ENCODE data around the gene RBM4B.

Gene RBM4B

GRCh38 chr11:66706989-66707388 is 29.3 kb upstream of the RBM4B start:
- no peak for DNase-seq

DNA sequence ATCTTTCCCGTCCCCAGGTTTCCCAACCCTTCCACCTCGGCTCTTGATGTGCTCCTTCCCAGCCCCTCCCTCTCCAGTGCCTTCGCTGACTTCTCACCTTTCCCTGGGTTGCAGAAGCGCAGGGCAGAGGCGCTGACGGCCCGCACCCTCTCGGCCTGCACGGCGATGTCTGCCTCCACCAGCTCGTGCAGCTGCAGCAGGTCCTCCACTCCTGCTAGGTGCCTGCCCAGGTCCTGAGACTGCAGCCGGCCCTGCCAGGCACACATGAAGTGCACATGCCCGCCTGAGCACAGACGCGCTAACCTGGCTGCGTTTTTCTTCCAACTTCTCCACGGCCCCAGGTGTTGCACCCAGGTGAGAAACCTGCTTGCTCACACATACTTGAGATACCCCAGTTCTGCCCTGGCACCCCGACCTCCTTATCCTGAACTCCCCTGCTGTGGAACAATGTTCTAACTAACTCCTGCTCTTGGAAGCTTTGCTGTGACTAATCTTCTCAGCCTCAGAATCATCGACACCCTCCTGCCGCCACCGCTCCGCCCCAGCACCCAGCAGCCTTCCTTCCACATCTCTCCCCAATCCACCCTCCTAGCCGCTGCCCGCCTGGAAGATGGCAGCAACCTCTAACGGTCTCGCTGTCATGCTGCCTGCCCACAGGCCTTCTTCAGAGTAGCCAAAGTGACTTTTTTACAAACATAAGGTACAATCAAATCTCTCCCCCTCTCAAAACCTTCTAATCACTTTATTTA is 28.1 kb upstream of the RBM4B start:
- DNase-seq: no peak

GRCh38 chr11:66704659-66705360 is 27.1 kb upstream of the RBM4B start:
- no peak for DNase-seq

DNA sequence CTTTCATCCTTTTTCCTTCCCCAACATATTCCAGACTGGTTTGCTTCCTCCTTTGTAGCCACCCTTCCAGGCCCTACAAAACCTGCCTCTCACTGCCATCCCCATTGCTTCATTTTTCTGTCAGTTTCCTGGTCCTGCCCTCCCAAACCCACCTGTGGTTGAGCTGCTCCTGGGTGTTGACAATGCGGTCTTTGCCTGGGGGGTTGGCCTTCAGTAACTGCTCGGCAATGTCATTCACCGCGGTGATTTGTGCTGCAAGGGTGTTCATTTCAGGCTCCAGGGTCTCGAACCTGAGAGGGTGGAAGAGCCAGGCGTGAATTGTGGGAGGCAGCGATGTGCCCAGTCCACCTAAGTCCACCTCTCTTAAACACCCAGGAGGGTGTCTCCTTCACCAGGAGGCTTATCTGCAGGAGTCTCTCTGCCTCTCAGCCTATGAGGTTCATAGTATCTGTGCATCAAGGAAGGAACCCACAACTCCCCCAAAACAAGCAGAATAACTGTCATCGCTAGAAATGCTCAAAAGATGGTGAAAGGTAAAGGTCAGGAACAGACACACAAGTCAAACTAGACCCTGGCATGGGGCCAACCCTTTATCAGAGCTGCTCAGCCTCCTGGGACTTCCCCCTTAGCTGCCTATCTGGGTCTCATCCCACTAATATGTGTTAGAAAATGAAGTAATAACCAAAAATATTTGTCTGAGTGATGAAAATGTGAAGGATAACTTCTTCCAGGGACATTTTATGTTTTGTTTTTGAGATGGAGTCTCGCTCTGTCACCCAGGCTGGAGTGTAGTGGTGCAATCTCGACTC is 23.9 kb upstream of the RBM4B start:
- no peak for DNase-seq

DNA sequence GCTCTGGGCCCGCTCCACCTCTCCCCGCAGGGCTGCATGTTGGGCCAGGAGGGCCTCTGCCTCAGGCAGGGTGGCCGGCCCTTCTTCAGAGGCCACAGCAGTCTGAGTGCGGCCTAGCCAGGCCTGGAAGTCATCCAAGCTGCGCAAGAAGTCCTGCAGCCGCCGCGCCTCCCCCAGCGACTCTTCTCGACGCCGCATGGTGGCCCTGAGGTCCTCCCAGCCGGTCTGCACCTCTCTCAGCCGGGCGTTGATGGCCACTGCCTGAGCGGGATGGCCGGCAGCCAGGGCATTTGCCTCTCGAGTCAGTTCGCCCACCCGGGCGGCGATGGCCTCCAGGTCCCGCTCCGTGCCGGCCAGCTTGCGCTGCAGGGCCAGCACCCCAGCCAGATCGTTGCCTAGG is 23.1 kb upstream of the RBM4B start:
- DNase-seq: no peak

GRCh38 chr11:66700337-66700736 is 22.6 kb upstream of the RBM4B start:
- no peak for DNase-seq

GRCh38 chr11:66698491-66698890 is 20.8 kb upstream of the RBM4B start:
- no peak for DNase-seq

- no peak for DNase-seq
Measured at GRCh38 chr11:66697988-66698387, 20.3 kb upstream of the RBM4B start.

GRCh38 chr11:66696146-66696545 is 18.5 kb upstream of the RBM4B start:
- DNase-seq: no peak

- DNase-seq: peak; percentile 86
Measured at GRCh38 chr11:66694732-66695207, 17.1 kb upstream of the RBM4B start.

DNA sequence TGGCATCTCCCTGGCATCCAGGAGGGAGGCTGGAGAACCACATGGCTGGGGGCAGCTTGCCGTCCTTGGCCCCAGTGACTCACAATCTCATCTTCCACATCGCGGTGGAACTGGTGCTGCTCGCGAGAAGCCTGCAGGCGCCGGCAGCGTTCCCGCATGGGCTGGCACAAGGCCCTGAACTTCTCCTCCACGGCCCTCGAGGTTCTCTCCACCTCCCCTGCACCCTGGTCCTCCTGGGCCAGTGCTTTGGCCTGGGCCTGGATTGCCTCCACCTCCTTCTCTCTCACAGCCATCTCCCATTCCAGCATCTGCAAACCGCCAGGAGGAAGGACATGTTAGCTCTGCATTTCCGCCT is 16.3 kb upstream of the RBM4B start:
- no peak for DNase-seq

DNA sequence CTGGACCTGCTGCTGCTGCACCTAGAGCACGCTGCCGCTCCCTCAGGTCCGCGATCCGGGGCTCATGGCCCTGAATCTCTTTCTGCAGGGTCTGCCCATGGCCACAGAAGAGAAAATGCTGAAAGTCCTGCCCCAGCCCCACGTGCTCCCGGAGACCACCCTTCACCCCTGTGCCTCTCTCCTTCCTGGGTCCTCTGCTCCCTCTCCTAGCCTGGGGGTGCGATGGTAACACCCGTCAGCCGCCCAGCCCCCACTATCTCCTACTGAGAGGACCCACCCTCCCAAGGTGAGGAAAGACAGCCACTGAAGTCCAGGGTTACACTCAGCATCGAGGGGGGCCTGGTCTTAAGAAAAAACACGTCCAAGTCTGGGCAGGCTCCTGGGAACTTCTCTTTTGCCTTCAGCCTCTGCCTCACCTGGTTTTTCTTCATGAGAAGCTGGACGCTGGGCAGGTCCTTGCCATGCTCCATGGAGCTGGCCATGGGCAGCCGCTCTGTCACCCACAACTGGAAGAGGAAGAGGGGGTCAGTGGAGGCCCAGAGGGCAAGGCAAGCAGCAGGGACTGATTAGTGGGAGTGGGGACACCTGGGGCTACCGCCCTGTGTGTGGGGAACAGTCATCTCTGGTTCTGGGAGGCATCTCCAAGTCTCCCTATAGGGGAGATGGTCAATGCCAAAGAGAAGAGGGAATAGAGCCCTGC is 15.8 kb upstream of the RBM4B start:
- no peak for DNase-seq

DNA sequence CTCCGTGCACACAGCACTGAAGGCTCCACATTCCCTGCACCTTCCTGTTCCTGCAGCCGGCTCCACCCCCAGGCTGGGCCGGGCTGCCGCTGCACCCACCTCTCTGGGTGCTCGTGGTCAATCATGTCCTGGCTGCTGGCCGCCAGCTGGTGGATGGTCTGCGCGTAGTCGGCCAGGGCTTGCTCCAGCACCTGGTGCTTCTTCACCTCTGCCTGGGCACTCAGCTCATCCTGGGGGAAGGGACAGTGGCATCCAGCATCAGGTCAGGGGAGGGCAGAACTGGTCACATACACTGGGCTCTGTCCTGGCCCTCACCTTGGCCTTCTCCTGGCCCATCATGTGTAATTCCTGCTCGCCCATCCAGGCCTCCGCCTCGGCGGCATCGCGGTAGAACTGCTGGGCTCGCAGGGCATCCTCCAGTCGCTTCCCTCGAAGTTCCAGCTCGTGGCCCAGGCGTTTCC is 15.2 kb upstream of the RBM4B start:
- DNase-seq: no peak

- no peak for DNase-seq
Measured at GRCh38 chr11:66692446-66692845, 14.8 kb upstream of the RBM4B start.

DNA sequence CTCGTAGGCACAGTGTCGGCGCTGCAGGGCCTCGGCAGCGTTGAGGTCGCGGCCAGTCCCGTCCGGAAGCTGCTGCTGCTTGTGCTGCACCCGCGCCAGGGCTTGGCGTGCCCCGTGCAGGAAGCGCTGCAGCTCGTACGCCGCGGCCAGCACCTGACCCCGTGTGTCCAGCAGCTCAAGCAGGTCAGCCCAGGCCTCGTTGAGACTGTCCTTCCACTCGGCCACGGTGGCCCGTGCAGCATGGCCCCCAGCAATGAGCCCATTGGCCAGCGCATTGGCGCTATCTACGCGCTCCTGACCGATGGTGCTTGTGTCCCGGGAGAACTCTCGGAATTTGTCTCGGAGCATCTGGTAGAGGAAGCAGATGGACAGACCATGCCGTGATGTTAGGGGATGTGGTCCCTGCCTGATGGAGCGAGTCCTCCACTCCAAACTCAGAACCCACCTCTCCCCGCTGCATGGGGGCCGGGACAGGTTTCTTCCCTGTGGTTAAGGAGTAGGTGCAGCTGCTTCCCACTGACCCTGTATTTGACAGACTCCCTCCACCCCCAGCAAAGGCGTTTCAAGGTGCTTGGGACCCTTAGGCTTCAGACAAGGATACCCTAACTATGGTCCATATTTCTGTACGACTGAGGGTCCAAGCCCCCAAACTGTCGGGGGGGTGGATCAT is 13.8 kb upstream of the RBM4B start:
- no peak for DNase-seq

DNA sequence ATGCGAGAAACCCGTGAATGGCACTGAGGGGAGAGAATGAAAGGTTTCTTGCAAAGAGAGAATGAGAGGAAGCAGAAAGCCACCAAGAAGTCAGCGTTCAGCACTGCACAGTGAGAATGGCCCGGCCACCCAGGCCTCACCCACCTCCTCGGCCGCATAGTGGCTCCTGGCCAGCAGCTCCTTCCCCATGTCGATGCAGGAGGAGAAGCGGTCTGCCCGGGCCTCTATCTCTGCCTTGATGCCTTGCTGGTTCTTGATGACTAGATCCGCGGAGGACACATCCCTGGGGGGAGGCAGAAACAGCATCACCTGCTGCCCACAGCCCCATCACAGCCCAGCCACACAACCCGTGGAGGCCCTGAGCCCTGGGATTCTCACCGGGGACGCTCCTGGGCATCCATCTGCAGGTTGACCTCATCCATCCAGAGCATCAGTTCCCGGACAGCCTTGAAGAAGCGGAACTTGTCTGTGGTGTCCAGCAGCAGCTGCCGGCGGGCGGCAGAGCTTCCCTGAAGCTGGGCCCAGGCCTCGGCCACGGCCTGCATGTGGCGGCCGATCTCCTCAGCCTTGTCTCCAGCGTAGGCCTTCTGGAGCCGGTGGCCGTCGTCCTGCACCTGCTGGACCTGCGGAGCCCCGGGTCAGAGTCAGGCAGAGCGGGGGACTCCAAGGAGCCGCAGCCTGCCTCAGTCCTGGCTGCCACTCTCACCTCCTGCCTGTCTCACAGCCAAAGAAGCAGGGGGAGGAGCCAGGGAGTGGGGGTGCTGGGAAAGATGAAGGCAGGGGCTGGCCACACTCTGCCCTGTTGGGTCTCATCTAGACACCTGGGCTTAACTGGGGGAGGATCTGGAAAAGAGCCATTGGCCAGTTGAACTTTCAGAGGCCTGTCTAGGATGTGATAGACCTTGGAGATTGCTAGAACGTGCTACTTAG is 12.2 kb upstream of the RBM4B start:
- DNase-seq: no peak

GRCh38 chr11:66688561-66689534 is 11.2 kb upstream of the RBM4B start:
- DNase-seq: no peak

DNA sequence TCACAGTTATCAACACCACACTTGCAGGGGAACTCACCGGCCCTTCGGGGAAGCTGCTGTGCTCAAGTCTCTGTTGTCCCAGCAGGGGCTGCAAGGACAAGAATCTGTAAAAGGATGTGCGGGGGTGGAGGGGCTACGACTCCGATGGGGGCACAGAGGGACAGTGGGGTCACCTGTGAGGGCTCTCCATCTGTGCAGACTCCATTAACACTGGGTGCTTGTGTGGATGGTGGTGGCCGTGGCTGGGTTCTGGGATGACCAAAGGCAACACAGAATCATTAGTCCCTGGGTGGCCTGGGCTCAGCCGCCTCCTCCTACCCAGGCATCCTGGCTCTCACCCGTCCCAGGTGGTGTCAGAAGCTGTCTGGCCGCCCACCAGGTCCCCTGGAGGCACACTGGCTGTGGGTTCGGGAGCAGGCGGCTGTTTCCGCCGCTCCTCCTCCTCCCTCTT is 10.2 kb upstream of the RBM4B start:
- no peak for DNase-seq

DNA sequence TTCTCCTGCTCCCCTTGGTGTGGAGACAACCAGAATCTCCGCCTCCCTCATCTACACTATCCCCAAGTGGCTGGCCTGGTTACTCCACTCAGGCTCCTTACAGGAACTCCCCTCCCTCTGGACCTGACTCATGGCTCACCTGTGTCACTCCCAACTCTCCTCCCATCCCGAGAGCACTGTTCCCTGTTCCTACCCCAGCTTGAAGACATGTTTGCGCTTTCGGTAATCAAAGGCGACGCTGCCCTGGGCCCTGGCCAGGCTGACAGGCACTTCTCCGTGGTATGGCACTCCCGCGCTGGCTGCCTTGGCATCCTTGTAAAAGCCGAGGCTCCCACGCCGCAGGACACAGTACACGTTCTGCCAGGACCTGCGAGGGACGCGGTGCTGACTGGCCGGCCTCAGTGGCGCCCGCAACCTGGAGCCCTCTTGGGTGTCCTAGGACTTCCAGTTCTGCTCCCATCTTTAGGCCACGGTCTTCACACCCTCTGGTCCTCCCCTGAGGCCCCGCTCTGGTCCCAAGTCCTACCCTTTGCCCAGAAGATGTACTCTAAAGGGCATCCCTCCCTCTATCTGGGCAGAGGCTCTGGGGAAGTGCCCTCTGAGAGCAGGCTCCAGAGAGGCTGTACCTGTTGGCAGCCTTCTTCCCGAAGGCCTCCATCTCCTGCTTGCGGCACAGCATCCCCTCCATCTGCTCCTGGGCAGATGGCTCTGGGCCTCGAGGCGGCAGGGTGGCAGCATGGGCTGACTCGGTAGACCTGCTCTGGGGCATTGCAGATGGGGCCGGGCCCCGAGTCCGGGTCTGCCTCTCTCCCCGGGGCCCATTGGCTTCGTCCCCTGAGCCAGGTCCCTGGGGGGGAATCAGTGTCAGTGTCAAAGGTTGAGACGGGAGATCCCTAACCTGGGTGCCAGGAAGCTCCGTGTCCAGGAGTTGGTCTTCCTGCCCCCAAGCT is 9.4 kb upstream of the RBM4B start:
- DNase-seq: no peak
